ENCODE data around the gene RAB1A.
A peak's percentile ranks its signal among the peaks of the same experiment; 100 is the strongest.

DNA sequence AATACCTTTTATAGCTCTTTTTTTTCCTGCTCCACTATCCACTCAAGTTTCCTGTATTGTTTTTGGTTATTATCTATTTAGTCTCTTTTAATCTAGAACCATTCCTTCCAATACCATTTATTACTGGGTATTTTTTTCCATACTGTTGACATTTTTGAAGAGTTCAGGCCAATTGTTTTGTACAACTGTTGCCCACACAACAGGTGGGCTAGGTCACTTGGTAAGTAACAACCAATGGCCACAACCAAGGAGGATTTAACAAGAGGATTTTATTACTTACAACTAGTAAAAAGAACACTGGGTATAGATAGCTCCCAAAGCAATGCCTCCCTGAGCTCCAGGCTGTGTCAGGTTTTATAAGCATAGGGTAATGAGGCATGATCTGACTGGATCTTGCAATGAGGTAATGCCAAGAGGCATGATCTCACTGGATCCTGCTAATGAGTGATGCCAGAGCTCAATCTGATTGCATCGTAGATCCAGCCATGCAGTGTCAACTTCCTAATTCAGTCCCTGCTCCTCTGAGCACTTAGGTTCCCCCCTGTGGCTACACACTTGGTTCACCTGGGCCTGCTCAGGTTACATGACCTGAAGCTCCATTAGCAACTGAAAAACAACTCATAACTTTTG, 80.8 kb downstream of the RAB1A start:
- TF ChIP-seq, protein P1, sequence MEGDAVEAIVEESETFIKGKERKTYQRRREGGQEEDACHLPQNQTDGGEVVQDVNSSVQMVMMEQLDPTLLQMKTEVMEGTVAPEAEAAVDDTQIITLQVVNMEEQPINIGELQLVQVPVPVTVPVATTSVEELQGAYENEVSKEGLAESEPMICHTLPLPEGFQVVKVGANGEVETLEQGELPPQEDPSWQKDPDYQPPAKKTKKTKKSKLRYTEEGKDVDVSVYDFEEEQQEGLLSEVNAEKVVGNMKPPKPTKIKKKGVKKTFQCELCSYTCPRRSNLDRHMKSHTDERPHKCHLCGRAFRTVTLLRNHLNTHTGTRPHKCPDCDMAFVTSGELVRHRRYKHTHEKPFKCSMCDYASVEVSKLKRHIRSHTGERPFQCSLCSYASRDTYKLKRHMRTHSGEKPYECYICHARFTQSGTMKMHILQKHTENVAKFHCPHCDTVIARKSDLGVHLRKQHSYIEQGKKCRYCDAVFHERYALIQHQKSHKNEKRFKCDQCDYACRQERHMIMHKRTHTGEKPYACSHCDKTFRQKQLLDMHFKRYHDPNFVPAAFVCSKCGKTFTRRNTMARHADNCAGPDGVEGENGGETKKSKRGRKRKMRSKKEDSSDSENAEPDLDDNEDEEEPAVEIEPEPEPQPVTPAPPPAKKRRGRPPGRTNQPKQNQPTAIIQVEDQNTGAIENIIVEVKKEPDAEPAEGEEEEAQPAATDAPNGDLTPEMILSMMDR (conservative IDR thresholded peaks at IDR 0.05; ENCODE audit: low read depth in 2 of 2): no peak; a peak in 1 of 4 replicates
- TF ChIP-seq, protein P2, sequence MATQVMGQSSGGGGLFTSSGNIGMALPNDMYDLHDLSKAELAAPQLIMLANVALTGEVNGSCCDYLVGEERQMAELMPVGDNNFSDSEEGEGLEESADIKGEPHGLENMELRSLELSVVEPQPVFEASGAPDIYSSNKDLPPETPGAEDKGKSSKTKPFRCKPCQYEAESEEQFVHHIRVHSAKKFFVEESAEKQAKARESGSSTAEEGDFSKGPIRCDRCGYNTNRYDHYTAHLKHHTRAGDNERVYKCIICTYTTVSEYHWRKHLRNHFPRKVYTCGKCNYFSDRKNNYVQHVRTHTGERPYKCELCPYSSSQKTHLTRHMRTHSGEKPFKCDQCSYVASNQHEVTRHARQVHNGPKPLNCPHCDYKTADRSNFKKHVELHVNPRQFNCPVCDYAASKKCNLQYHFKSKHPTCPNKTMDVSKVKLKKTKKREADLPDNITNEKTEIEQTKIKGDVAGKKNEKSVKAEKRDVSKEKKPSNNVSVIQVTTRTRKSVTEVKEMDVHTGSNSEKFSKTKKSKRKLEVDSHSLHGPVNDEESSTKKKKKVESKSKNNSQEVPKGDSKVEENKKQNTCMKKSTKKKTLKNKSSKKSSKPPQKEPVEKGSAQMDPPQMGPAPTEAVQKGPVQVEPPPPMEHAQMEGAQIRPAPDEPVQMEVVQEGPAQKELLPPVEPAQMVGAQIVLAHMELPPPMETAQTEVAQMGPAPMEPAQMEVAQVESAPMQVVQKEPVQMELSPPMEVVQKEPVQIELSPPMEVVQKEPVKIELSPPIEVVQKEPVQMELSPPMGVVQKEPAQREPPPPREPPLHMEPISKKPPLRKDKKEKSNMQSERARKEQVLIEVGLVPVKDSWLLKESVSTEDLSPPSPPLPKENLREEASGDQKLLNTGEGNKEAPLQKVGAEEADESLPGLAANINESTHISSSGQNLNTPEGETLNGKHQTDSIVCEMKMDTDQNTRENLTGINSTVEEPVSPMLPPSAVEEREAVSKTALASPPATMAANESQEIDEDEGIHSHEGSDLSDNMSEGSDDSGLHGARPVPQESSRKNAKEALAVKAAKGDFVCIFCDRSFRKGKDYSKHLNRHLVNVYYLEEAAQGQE (IDR thresholded peaks at IDR 0.05; ENCODE audit: unreplicated experiment): no peak
- TF ChIP-seq POLR2AphosphoS5 (IDR thresholded peaks at IDR 0.05; ENCODE audit: low read depth) (peak; percentile 14; the same call in 1 of the 2 replicates), EZH2 (IDR thresholded peaks at IDR 0.05; ENCODE audit: low read depth, unreplicated experiment) (no peak), EZH2phosphoT487 (IDR thresholded peaks at IDR 0.05; ENCODE audit: unreplicated experiment) (no peak), JUNB (IDR thresholded peaks at IDR 0.05; ENCODE audit: unreplicated experiment) (no peak), NANOG (IDR thresholded peaks at IDR 0.05; ENCODE audit: borderline replicate concordance) (no peak), CREB1 (CRISPR knock-in tag; IDR thresholded peaks at IDR 0.05; ENCODE audit: low read depth) (peak; percentile 80), STAT1 (IDR thresholded peaks at IDR 0.05; ENCODE audit: unreplicated experiment) (no peak), ZNF114 (CRISPR knock-in tag; IDR thresholded peaks at IDR 0.05) (no peak), ZNF331 (CRISPR knock-in tag; IDR thresholded peaks at IDR 0.05; ENCODE audit: low read depth) (no peak)
- TF ChIP-seq, protein P3, sequence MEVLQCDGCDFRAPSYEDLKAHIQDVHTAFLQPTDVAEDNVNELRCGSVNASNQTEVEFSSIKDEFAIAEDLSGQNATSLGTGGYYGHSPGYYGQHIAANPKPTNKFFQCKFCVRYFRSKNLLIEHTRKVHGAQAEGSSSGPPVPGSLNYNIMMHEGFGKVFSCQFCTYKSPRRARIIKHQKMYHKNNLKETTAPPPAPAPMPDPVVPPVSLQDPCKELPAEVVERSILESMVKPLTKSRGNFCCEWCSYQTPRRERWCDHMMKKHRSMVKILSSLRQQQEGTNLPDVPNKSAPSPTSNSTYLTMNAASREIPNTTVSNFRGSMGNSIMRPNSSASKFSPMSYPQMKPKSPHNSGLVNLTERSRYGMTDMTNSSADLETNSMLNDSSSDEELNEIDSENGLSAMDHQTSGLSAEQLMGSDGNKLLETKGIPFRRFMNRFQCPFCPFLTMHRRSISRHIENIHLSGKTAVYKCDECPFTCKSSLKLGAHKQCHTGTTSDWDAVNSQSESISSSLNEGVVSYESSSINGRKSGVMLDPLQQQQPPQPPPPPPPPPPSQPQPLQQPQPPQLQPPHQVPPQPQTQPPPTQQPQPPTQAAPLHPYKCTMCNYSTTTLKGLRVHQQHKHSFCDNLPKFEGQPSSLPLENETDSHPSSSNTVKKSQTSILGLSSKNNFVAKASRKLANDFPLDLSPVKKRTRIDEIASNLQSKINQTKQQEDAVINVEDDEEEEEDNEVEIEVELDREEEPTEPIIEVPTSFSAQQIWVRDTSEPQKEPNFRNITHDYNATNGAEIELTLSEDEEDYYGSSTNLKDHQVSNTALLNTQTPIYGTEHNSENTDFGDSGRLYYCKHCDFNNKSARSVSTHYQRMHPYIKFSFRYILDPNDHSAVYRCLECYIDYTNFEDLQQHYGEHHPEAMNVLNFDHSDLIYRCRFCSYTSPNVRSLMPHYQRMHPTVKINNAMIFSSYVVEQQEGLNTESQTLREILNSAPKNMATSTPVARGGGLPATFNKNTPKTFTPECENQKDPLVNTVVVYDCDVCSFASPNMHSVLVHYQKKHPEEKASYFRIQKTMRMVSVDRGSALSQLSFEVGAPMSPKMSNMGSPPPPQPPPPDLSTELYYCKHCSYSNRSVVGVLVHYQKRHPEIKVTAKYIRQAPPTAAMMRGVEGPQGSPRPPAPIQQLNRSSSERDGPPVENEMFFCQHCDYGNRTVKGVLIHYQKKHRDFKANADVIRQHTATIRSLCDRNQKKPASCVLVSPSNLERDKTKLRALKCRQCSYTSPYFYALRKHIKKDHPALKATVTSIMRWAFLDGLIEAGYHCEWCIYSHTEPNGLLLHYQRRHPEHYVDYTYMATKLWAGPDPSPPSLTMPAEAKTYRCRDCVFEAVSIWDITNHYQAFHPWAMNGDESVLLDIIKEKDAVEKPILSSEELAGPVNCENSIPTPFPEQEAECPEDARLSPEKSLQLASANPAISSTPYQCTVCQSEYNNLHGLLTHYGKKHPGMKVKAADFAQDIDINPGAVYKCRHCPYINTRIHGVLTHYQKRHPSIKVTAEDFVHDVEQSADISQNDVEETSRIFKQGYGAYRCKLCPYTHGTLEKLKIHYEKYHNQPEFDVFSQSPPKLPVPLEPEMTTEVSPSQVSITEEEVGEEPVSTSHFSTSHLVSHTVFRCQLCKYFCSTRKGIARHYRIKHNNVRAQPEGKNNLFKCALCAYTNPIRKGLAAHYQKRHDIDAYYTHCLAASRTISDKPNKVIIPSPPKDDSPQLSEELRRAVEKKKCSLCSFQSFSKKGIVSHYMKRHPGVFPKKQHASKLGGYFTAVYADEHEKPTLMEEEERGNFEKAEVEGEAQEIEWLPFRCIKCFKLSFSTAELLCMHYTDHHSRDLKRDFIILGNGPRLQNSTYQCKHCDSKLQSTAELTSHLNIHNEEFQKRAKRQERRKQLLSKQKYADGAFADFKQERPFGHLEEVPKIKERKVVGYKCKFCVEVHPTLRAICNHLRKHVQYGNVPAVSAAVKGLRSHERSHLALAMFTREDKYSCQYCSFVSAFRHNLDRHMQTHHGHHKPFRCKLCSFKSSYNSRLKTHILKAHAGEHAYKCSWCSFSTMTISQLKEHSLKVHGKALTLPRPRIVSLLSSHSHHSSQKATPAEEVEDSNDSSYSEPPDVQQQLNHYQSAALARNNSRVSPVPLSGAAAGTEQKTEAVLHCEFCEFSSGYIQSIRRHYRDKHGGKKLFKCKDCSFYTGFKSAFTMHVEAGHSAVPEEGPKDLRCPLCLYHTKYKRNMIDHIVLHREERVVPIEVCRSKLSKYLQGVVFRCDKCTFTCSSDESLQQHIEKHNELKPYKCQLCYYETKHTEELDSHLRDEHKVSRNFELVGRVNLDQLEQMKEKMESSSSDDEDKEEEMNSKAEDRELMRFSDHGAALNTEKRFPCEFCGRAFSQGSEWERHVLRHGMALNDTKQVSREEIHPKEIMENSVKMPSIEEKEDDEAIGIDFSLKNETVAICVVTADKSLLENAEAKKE (CRISPR knock-in tag; IDR thresholded peaks at IDR 0.05): no peak
- TF ChIP-seq, protein P4, sequence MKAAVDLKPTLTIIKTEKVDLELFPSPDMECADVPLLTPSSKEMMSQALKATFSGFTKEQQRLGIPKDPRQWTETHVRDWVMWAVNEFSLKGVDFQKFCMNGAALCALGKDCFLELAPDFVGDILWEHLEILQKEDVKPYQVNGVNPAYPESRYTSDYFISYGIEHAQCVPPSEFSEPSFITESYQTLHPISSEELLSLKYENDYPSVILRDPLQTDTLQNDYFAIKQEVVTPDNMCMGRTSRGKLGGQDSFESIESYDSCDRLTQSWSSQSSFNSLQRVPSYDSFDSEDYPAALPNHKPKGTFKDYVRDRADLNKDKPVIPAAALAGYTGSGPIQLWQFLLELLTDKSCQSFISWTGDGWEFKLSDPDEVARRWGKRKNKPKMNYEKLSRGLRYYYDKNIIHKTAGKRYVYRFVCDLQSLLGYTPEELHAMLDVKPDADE (IDR thresholded peaks at IDR 0.05): no peak

Measured in GM23338 (cell line).